GM12801 (cell line): ENCODE measurements around the gene SCN4A.
A peak's percentile ranks its signal among the peaks of the same experiment; 100 is the strongest.
"Not testable (repeated sequence)": the region's sequence is repeated elsewhere in the genome, so short reads cannot be mapped to it uniquely, and the experiment has no call there.

Source experiments
- CTCF ChIP-seq: IDR thresholded peaks from one replicate; pipeline ENCODE4 v1.5.1; 2011; ENCODE audit warnings: control low read depth; ENCODE audit not compliant: insufficient read length; ENCODE audit errors: extremely low read depth

Gene SCN4A

GRCh38 chr17:63925615-63926014 is 47.1 kb downstream of the SCN4A start:
- TF ChIP-seq CTCF = no peak

GRCh38 chr17:63919311-63919723 is 53.4 kb downstream of the SCN4A start:
- peak; percentile 31 for TF ChIP-seq CTCF

GRCh38 chr17:63918789-63919305 is 53.9 kb downstream of the SCN4A start, which contains the start of gene GH1:
Gene GH1 (minus strand): TSS chr17:63918839. CDS start chr17:63918776, 63 bp downstream.
- TF ChIP-seq CTCF = not testable (repeated sequence)

- TF ChIP-seq CTCF = no peak
These were observed 54.4 kb downstream of the SCN4A start for GRCh38 chr17:63918305-63918704.

- no peak for TF ChIP-seq CTCF
These were observed 55.1 kb downstream of the SCN4A start for GRCh38 chr17:63917646-63918045.

- TF ChIP-seq CTCF = no peak
These were observed 56.0 kb downstream of the SCN4A start for GRCh38 chr17:63916566-63917185.

GRCh38 chr17:63914471-63914870 is 58.2 kb downstream of the SCN4A start:
- no peak for TF ChIP-seq CTCF
